ENCODE measurements around the gene GAS6. TPM values are rescaled to one million over a fixed set of nuclear protein-coding genes. Genes with fewer than 3 reads are reported as not detected.

The GAS6 gene
- total RNA-seq, 3 donors from 2014 or later, result 101 to 168 (median 113) TPM

DNA sequence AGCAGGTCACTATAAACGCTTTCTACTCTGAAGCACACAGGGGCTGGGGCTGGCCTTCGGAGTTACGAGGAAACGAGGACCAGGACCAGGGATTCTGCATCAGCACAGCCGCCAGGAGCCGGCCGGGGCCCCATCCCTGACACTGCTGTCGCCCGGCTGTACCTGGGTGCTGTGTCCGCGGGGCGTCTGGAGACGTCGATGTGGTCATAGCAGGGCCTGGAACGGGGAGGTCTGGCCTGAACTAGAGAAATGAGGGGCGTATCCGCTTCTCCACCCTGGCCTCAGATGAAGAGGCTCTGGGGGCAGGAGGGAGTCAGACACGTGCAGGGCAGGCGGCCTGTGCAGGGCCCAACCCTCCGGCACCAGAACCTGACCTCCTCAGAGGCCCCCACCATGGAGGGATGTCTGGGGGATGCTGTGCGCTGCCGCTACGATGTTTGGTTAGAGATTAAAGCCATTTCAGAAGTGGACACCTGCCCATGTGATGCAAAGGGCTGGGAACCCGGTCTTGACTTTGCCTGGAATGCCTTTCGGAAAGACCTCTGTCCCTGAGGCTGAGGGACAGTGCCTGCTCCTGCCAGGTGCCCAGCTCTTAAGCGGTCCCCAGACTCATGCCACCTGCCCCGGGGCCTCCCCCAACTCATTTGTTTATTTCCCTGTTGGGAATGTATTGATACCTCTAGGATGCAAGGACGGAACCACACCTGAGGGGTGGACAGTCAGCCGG lies 21.4 kb downstream of the GAS6 start:
- no peaks in the 10 kb centered on the region for H3K9me3 ChIP-seq
- no peak overlapping the region for H3K4me3 ChIP-seq
- intact Hi-C loops (cut with DNase I, micrococcal nuclease), result no loop called here
- TF ChIP-seq, protein P1, sequence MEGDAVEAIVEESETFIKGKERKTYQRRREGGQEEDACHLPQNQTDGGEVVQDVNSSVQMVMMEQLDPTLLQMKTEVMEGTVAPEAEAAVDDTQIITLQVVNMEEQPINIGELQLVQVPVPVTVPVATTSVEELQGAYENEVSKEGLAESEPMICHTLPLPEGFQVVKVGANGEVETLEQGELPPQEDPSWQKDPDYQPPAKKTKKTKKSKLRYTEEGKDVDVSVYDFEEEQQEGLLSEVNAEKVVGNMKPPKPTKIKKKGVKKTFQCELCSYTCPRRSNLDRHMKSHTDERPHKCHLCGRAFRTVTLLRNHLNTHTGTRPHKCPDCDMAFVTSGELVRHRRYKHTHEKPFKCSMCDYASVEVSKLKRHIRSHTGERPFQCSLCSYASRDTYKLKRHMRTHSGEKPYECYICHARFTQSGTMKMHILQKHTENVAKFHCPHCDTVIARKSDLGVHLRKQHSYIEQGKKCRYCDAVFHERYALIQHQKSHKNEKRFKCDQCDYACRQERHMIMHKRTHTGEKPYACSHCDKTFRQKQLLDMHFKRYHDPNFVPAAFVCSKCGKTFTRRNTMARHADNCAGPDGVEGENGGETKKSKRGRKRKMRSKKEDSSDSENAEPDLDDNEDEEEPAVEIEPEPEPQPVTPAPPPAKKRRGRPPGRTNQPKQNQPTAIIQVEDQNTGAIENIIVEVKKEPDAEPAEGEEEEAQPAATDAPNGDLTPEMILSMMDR (IDR thresholded peaks at IDR 0.05), result no peak
- ATAC-seq (no peak), DNase-seq (peak in 2 of 3 donors; percentile 32 to 56)
- H3K4me1 ChIP-seq (ENCODE audit: low read depth), result peaks cover 29% of the 10 kb centered on the region
- no peaks in the 10 kb centered on the region for H3K36me3 ChIP-seq (ENCODE audit: low read depth)

DNA sequence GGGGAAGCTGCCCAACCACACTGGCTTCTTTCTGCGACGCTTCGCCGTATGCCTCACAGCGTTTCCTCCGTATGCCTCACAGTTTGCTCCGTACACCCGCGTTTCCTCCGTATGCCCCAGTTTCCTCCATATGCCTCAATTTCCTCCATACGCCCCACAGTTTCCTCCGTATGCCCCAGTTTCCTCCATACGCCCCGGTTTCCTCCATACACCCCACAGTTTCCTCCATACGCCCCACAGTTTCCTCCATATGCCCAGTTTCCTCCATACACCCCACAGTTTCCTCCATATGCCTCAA lies 22.6 kb downstream of the GAS6 start:
- intact Hi-C loops (cut with DNase I, micrococcal nuclease), result no loop called here
- ATAC-seq, result no peak
- TF ChIP-seq, protein P1 (IDR thresholded peaks at IDR 0.05), result no peak
- Histone ChIP-seq H3K4me1 (ENCODE audit: low read depth) (peaks cover 32% of the 10 kb centered on the region), H3K4me3 (no peak overlapping the region), H3K9me3 (no peaks in the 10 kb centered on the region), H3K36me3 (ENCODE audit: low read depth) (no peaks in the 10 kb centered on the region)
- DNase-seq, result no peak

- Histone ChIP-seq H3K4me3 (no peak overlapping the region), H3K36me3 (ENCODE audit: low read depth) (no peaks in the 10 kb centered on the region), H3K4me1 (ENCODE audit: low read depth) (peaks cover 32% of the 10 kb centered on the region), H3K9me3 (no peaks in the 10 kb centered on the region)
- DNase-seq (peak in 1 of 3 donors; percentile 53), ATAC-seq (peak; percentile 37)
- intact Hi-C loops (cut with DNase I, micrococcal nuclease), result no loop called here
- TF ChIP-seq, protein P1 (IDR thresholded peaks at IDR 0.05), result no peak
Observed at GRCh38 chr13:113840541-113841352, 23.1 kb downstream of the GAS6 start.

DNA sequence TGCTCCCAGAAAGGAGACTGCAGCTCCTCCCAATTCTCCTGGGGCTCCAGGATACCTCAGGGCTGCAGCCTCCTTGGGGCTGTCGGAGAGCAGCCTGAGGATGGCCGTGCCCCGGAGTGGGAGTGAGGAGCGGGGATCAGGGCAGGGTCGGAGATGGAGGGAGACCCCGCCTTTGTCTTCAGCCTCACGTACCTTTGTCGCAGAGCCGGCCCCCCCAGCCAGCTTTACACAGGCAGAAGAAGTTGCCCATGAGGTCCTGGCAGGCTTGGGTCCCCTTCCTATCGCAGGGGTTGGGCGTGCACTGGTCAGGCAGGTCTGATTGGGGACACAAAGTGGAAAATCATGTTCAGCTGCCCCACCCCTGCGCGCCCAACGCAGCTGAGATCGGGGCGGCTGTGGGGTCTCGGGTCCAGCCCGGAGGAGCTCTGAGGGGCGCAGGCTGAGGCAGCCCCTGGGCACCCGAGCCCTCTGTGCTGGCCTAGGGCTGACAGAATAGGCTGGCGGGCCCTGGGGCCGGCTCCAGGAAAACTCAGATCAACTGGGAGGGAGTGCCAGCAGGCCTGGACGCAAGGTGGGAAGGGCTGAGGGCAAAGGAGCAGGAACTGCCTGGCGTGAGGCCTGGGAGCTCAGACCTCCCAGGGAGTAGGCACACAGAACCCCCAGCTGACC lies 24.2 kb downstream of the GAS6 start:
- ATAC-seq, result peak; percentile 86
- Histone ChIP-seq H3K9me3 (no peaks in the 10 kb centered on the region), H3K4me3 (no peak overlapping the region), H3K36me3 (ENCODE audit: low read depth) (no peaks in the 10 kb centered on the region), H3K4me1 (ENCODE audit: low read depth) (peaks cover 32% of the 10 kb centered on the region)
- intact Hi-C loops (cut with DNase I, micrococcal nuclease), result no loop called here
- TF ChIP-seq, protein P1 (IDR thresholded peaks at IDR 0.05), result no peak
- DNase-seq, result peak; percentile 76 to 87 (median 84)

- ATAC-seq, result no peak
- intact Hi-C loops (cut with DNase I, micrococcal nuclease), result no loop called here
- peak in 1 of 3 donors; percentile 54 for DNase-seq
- Histone ChIP-seq H3K9me3 (no peaks in the 10 kb centered on the region), H3K4me3 (no peak overlapping the region), H3K36me3 (ENCODE audit: low read depth) (no peaks in the 10 kb centered on the region), H3K4me1 (ENCODE audit: low read depth) (peaks cover 32% of the 10 kb centered on the region)
- TF ChIP-seq, protein P1 (IDR thresholded peaks at IDR 0.05), result no peak
Observed at GRCh38 chr13:113838711-113839201, 25.1 kb downstream of the GAS6 start.
